SKM-1 treated with dmso at 0.1 percent for 144 hours (cell line): ENCODE data around the gene NTHL1.
"Not testable (repeated sequence)": the region's sequence is repeated elsewhere in the genome, so short reads cannot be mapped to it uniquely, and the experiment has no call there.

Experiments
- DNase-seq: peaks from one replicate; lab custom pipeline; 2025; ENCODE audit not compliant: unreplicated experiment; lab: John Stamatoyannopoulos, UW

Gene NTHL1

GRCh38 chr16:2011726-2012125 lies 35.9 kb downstream of the NTHL1 start:
- DNase-seq: not testable (repeated sequence)

GRCh38 chr16:2009791-2010510 lies 37.7 kb downstream of the NTHL1 start, which contains the start of gene ZNF598:
Gene ZNF598, minus strand, starts transcription at chr16:2009821.
- DNase-seq: peak; percentile 58

- DNase-seq: no peak
Measured at GRCh38 chr16:2009164-2009711, 38.4 kb downstream of the NTHL1 start.

DNA sequence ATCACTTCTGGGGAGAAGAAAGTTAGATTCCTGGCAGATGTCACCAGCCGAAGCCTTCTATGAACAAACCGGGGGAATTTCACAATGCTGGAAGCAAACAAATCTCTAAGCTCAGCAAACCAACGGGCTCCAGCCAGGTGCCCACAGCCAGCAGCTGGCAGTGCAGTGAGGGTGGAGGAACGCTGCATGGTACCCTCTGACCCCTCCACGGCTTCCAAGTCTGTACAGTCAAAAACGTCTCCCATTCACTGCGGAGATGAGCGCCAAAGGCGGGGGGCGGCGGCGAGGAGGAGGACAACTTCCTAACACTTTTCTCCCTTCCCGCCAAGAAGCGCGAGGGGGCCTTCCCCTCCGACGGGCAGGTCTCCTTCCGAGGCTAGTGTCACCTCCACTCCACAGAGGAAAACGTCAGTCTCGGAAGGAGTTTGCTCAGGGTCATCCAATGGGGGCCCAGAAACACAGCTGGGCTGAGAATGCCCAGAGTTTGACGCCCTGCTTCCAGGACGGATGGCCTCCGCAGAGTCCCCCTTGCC lies 38.9 kb downstream of the NTHL1 start:
- no peak for DNase-seq

DNA sequence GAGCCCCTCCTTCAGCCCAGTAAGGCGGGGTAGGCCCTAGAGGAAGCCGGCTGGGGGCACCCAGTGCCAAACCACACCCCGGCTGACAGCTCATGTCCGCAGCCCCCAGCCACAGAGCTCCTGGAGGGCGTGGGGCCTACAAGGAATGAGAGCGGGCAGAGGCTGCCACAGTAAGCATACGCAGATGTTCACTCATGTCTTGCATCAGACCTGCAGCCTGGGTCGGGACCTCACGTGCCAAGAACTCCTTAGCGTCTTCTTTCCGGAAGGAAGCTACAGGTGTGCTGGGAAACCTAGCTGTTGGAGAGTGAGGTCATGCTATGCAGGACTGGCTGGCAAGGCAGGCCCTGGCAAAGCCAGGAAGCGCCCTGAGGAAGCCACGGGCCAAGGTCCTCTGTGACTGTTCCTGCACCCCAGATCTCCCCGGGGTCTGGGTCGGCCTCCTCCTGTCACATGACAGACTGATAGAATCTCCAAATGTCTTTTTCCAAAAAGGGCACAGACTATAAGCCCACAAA lies 39.6 kb downstream of the NTHL1 start:
- DNase-seq: no peak

- no peak for DNase-seq
Measured at GRCh38 chr16:2007081-2007836, 40.4 kb downstream of the NTHL1 start.

GRCh38 chr16:2006317-2006716 lies 41.3 kb downstream of the NTHL1 start:
- no peak for DNase-seq

DNA sequence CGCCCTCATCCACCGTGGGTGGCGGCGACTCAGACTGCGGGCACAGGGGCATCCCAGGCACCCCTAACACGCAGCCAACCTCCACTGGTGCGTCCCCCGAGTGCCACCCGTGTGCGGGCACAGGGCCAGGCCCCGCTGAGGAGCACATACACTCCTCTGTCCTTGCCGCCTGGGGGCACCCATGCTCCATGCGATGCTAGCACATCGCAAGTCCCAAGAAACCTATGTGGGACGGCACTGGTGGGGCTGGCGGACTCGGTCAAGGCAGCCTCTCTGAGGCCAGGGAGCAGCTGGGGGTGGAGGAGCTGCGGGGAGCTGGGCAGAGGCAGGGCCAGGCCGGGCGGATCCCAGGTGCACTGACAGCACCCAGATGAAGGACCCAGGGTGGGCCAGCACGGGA lies 42.0 kb downstream of the NTHL1 start:
- no peak for DNase-seq

- no peak for DNase-seq
Measured at GRCh38 chr16:2004795-2005517, 42.7 kb downstream of the NTHL1 start.

GRCh38 chr16:2003827-2004641 lies 43.6 kb downstream of the NTHL1 start:
- DNase-seq: peak; percentile 83

DNA sequence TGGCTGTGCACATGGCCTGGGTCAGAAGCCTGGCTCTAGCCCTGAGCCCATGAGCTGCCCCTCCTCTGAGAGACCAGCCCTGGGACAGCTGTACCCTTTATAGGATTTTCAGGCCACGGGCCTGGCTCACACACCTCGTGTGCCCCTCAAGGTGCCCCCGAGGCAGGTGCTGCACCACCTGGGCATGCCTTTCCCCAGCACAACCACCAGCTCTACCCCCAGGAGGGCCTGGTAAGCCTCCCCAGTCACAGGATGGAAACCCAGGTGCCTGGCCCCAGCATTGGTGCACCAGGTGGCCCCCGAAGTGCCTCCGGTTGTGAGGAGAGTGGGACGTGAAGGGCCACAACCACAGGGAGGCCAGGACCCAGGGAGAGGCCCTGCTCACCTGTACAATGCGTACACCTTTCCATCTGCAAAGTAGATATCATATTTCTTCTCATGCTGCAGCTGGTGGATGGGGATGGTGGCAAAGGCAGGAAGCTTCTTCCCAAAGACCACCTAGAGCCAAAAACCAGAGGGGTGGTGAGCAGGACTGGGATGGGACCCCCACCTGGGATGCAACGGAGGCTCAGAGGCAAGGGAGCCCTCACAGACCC lies 44.3 kb downstream of the NTHL1 start:
- no peak for DNase-seq

DNA sequence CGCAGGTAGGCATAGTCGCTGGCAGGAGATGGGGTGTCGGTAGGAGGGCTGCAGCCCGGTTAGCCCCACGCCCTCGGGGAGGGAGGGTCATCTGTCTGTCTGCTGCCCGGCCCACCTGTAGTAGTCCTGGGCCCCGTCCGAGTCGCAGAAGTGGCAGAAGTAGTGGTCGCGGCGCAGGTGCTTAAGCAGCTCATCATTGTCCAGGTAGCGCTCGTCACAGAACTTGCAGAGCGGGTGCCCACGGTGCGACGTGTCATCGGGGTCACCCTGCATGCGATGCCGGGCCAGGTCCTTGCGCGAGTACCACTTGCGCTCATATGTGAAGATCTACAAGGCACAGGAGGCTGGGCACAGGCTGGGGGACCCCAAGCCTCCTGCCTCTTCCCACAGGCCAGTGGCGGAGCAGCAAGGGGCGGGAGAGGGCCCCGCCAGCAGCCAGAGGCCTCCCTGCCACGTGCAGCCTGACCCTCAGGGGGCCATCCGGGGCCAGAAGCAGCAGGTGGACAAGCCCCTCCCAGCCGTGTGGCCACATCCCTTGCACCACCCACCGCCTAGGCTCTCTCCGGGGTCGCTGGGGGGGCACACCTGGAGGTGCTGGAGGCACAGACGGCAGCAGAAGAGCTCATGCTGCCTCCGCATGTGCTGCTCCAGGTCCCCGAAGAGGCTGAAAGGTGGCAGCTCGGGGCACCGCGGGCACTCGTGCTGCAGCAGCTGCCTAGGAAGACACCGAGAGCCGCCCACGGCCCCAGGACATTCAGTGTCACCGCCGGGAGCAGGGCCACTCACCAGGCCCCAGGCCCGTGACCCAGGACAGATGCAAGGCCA lies 45.0 kb downstream of the NTHL1 start:
- no peak for DNase-seq

GRCh38 chr16:2001456-2002355 lies 45.9 kb downstream of the NTHL1 start:
- DNase-seq: no peak

DNA sequence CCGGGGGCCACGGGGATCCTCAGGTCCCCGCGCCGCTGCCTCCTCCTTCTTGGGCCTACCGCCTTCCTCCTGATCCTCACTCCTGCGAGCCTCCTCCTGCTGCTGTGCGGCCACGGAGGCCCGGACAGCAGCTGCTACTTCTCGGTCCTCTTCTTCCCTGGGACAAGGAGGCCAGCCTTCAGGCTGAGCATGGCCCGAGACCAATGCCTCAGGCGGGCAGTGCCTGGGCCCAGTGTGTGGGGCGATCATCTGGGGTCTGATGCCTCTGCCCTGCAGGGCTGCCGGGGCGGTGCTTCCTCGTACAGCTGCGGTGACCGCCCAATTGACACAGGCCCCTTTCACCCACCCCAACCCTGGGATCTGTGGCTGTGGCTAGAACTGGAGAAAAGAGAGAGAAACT lies 46.6 kb downstream of the NTHL1 start:
- no peak for DNase-seq

GRCh38 chr16:1999866-2000514 lies 47.6 kb downstream of the NTHL1 start:
- DNase-seq: no peak

DNA sequence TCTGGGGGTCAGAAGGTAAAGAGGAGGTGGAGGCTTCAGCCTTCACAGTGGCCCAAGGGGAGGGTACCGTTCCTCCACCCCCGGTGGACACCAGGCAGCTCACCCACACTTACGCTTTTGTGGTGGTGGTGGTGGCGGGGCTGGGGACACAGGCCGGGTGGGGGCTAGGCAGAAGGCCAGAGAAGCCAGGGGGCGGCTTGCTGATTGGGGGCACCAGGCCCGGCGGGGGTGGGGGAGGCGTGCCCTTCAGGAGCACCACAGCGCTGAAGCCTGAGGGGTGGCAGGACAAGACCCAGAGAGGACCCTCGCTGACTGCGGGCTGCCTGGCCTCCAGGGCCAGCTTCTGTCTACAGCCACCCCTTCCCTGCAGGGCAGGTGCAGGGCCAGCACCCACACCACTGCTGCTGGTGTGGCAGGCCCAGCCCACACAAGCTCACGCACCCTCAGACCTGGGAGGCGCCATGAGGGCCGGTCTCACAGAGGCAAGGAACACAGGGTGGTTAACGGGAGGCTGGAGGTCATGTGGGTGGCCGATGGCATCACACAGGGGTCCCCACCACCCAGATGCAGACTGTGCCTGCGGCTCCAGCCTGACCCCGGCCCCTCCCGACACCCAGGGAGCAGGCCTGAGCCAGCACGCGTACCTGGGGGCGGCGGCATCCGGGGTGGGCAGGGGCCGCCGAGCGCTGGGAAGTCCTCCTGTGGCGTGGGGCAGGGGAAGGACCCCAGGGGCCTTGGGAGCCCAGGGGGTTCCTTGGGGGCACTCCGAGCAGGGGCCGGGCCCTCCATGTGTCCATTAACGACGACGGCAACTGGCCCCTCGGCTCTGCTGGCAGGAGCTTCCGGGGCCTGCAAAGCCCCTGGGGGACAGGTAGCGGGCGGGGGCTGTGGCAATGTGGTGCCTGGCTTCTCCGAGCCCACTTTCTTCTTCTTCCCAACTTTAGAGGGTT lies 48.5 kb downstream of the NTHL1 start:
- DNase-seq: no peak
